OCI-LY3 (cell line): ENCODE results near the gene CTNND1.
A peak's percentile ranks its signal among the peaks of the same experiment; 100 is the strongest.

Source experiments
- H2AFZ ChIP-seq: fragments of 200-600, 300-600 bp; shearing (Covaris generic); 2 replicates; pipeline ENCODE4 v1.6.0; 2014; ENCODE audit warnings: antibody characterized with exemption, low read depth, low read length
- H3K27ac ChIP-seq: fragments of 200-600, 300-600 bp; sonication (generic); 2 replicates; pipeline ENCODE4 v1.5.1; 2014; ENCODE audit warnings: mild to moderate bottlenecking, low read length, moderate library complexity, mixed read lengths
- H3K27me3 ChIP-seq: fragments of 200-600, 300-600 bp; sonication (generic); 2 replicates; pipeline ENCODE4 v1.6.1; 2014; ENCODE audit warnings: low read depth, low read length, mixed read lengths
- H3K36me3 ChIP-seq: fragments of 200-600, 300-600 bp; sonication (generic); replicated peaks from 2 replicates; pipeline ENCODE3; 2014; ENCODE audit warnings: low read depth, low read length, mixed read lengths
- H3K4me1 ChIP-seq: fragments of 300-600, 200-600 bp; sonication (generic); 2 replicates; pipeline ENCODE4 v1.6.1; 2014; ENCODE audit warnings: low read length, mixed read lengths
- H3K4me2 ChIP-seq: fragments of 200-600, 300-600 bp; sonication (generic); 2 replicates; pipeline ENCODE4 v1.6.1; 2014; ENCODE audit warnings: low read length, mixed read lengths
- H3K4me3 ChIP-seq: fragments of 300-600, 200-600 bp; sonication (generic); 2 replicates; pipeline ENCODE4 v1.5.1; 2014; ENCODE audit warnings: antibody characterized with exemption, mild to moderate bottlenecking, low read length, moderate library complexity
- H3K79me2 ChIP-seq: fragments of 300-600, 200-600 bp; shearing (Covaris generic); 2 replicates; pipeline ENCODE4 v1.6.1; 2014; ENCODE audit warnings: mild to moderate bottlenecking, low read length, mixed read lengths
- H3K9ac ChIP-seq: fragments of 300-600, 200-600 bp; shearing (Covaris generic); 2 replicates; pipeline ENCODE4 v1.6.0; 2014; ENCODE audit warnings: mild to moderate bottlenecking, low read length, moderate library complexity
- H3K9me3 ChIP-seq: fragments of 200-600, 300-600 bp; shearing (Covaris generic); 2 replicates; pipeline ENCODE4 v1.6.1; 2014; ENCODE audit warnings: low read length, mixed read lengths; ENCODE audit not compliant: insufficient read depth
- H4K20me1 ChIP-seq: fragments of 200-600, 300-600 bp; sonication (generic); 2 replicates; pipeline ENCODE4 v1.6.1; 2016; ENCODE audit warnings: low read length, mixed read lengths; ENCODE audit not compliant: insufficient read depth
- CTCF ChIP-seq: fragments of 200-600, 300-600 bp; sonication (generic); IDR thresholded peaks from 2 replicates; pipeline ENCODE4 v1.5.1; 2014; ENCODE audit warnings: antibody characterized with exemption, low read length, low read depth
- EZH2phosphoT487 ChIP-seq: fragments of 200-600 bp; shearing (Covaris generic); IDR thresholded peaks from 2 replicates; pipeline ENCODE4 v1.6.1; 2018; ENCODE audit warnings: antibody characterized with exemption, mixed run types, low read depth

The CTNND1 gene

GRCh38 chr11:57812634-57813033, 51.0 kb downstream of the CTNND1 start:
- H3K27ac ChIP-seq: no peak overlapping the region
- H3K4me3 ChIP-seq: no peak overlapping the region
- TF ChIP-seq EZH2phosphoT487 (no peak), CTCF (no peak)
- no peak overlapping the region for H3K4me2 ChIP-seq
- H4K20me1 ChIP-seq: no peaks in the 10 kb centered on the region
- peaks cover 20% of the 10 kb centered on the region for H3K4me1 ChIP-seq
- peaks cover 6% of the 10 kb centered on the region; the same call in 1 of the 2 replicates for H3K27me3 ChIP-seq
- no peaks in the 10 kb centered on the region for H3K36me3 ChIP-seq
- H3K9ac ChIP-seq: no peak overlapping the region
- H2AFZ ChIP-seq: no peak overlapping the region
- no peaks in the 10 kb centered on the region for H3K9me3 ChIP-seq
- no peaks in the 10 kb centered on the region for H3K79me2 ChIP-seq

- Histone ChIP-seq H4K20me1 (no peaks in the 10 kb centered on the region), H3K4me1 (peaks cover 20% of the 10 kb centered on the region), H2AFZ (no peak overlapping the region), H3K27me3 (peaks cover 6% of the 10 kb centered on the region; the same call in 1 of the 2 replicates), H3K4me3 (peak overlapping the region; percentile 39), H3K79me2 (no peaks in the 10 kb centered on the region), H3K4me2 (peak overlapping the region; percentile 65), H3K27ac (peak overlapping the region; percentile 30; the same call in 1 of the 2 replicates), H3K36me3 (no peaks in the 10 kb centered on the region), H3K9me3 (no peaks in the 10 kb centered on the region), H3K9ac (no peak overlapping the region)
- TF ChIP-seq CTCF: no peak
- 0 out of 2 replicates have a peak, but pooled peaks have one; percentile 41 for TF ChIP-seq EZH2phosphoT487
Observed at GRCh38 chr11:57815476-57815875, 53.9 kb downstream of the CTNND1 start.

- Histone ChIP-seq H3K36me3 (no peaks in the 10 kb centered on the region), H3K4me3 (peak overlapping the region; percentile 23; the same call in 1 of the 2 replicates)
Observed at GRCh38 chr11:57815877-57816276, 54.3 kb downstream of the CTNND1 start.

GRCh38 chr11:57818812-57819211, 57.2 kb downstream of the CTNND1 start:
- no peaks in the 10 kb centered on the region for H3K36me3 ChIP-seq
- H3K9ac ChIP-seq: no peak overlapping the region
- H2AFZ ChIP-seq: no peak overlapping the region
- no peak overlapping the region for H3K4me3 ChIP-seq
- no peak overlapping the region for H3K4me2 ChIP-seq
- no peaks in the 10 kb centered on the region for H3K9me3 ChIP-seq
- TF ChIP-seq CTCF: no peak
- TF ChIP-seq EZH2phosphoT487: no peak
- peaks cover 20% of the 10 kb centered on the region for H3K27me3 ChIP-seq
- H4K20me1 ChIP-seq: no peaks in the 10 kb centered on the region
- H3K4me1 ChIP-seq: peaks cover 20% of the 10 kb centered on the region
- H3K27ac ChIP-seq: no peak overlapping the region
- H3K79me2 ChIP-seq: no peaks in the 10 kb centered on the region

More at GRCh38 chr11:57815877-57816276, 54.3 kb downstream of the CTNND1 start:
- H3K9me3 ChIP-seq: no peaks in the 10 kb centered on the region
- H2AFZ ChIP-seq: no peak overlapping the region
- H3K4me1 ChIP-seq: peaks cover 20% of the 10 kb centered on the region
- no peaks in the 10 kb centered on the region for H4K20me1 ChIP-seq
- H3K79me2 ChIP-seq: no peaks in the 10 kb centered on the region
- no peak for TF ChIP-seq EZH2phosphoT487
- no peak for TF ChIP-seq CTCF
- peak overlapping the region; percentile 65 for H3K4me2 ChIP-seq
- H3K9ac ChIP-seq: no peak overlapping the region
- peak overlapping the region; percentile 20; the same call in 1 of the 2 replicates for H3K27ac ChIP-seq
- H3K27me3 ChIP-seq: peaks cover 6% of the 10 kb centered on the region; the same call in 1 of the 2 replicates
